ELR (cell line): ENCODE measurements around the gene ZNF717.
A peak's percentile ranks its signal among the peaks of the same experiment; 100 is the strongest.
"Not testable (repeated sequence)": the region's sequence is repeated elsewhere in the genome, so short reads cannot be mapped to it uniquely, and the experiment has no call there.

ENCODE experiments used
- DNase-seq: peaks from one replicate; pipeline ENCODE4 v3.0.0-alpha.2; 2015; ENCODE audit warnings: low read depth

The ZNF717 gene

GRCh38 chr3:75785081-75785755 lies at the start of gene ZNF717:
TSS of gene ZNF717 (minus strand) at chr3:75785549. CDS start at chr3:75783362, 2,187 bp downstream.
- DNase-seq: peak; percentile 72

GRCh38 chr3:75831076-75831475 lies 45.7 kb upstream of the ZNF717 start:
- DNase-seq: not testable (repeated sequence)

GRCh38 chr3:75818019-75818418 lies 32.7 kb upstream of the ZNF717 start:
- peak; percentile 27 for DNase-seq

- peak; percentile 58 for DNase-seq
These were observed 31.2 kb upstream of the ZNF717 start for GRCh38 chr3:75816287-75817180.

- no peak for DNase-seq
These were observed 29.4 kb upstream of the ZNF717 start for GRCh38 chr3:75814797-75815196.

- DNase-seq: no peak
These were observed 2.8 kb downstream of the ZNF717 start for GRCh38 chr3:75782506-75782905.

GRCh38 chr3:75781079-75781745 lies 4.1 kb downstream of the ZNF717 start:
- DNase-seq: no peak

- not testable (repeated sequence) for DNase-seq
These were observed 7.6 kb downstream of the ZNF717 start for GRCh38 chr3:75777742-75778141.

- not testable (repeated sequence) for DNase-seq
These were observed 13.7 kb downstream of the ZNF717 start for GRCh38 chr3:75771631-75772030.

GRCh38 chr3:75768303-75769017 lies 16.9 kb downstream of the ZNF717 start:
- DNase-seq: no peak

- DNase-seq: peak; percentile 10
These were observed 47.4 kb downstream of the ZNF717 start for GRCh38 chr3:75737831-75738493.

GRCh38 chr3:75727985-75728384 lies 57.4 kb downstream of the ZNF717 start:
- DNase-seq: no peak

GRCh38 chr3:75692061-75692460 lies 93.3 kb downstream of the ZNF717 start:
- no peak for DNase-seq

- no peak for DNase-seq
These were observed 98.0 kb downstream of the ZNF717 start for GRCh38 chr3:75687323-75687722.
